ENCODE results near the gene CRYGB. TPM values are rescaled to one million over a fixed set of nuclear protein-coding genes. Genes with fewer than 3 reads are reported as not detected.
A peak's percentile ranks its signal among the peaks of the same experiment; 100 is the strongest.

CRYGB gene
- total and polyA plus RNA-seq, 2 of the 13 experiments (the other 11 are each of a cell fraction or from before 2014, with no cell fraction given) = not detected

GRCh38 chr2:208163489-208163888 is 17.5 kb upstream of the CRYGB start, which contains the start of gene CRYGA (continued):
- TF ChIP-seq KDM2A (CRISPR knock-in tag; IDR thresholded peaks at IDR 0.05; ENCODE audit: borderline replicate concordance, low read depth) (no peak), KDM1A (CRISPR knock-in tag; IDR thresholded peaks at IDR 0.05) (no peak)

GRCh38 chr2:208156439-208156838 is 10.5 kb upstream of the CRYGB start:
- ChIA-PET POLR2A (no interaction called here), CTCF (ENCODE audit: low intra/inter-chr PET ratio, low total read pairs) (no interaction called here)
- no peak overlapping the region for H2AFZ ChIP-seq (ENCODE audit: low read length)
- ATAC-seq = no peak
- intact Hi-C loops (cut with micrococcal nuclease; ENCODE audit: unreplicated experiment) = no loop called here
- no peak overlapping the region for H3K27ac ChIP-seq (ENCODE audit: extremely low read length, insufficient read depth, low read length)
- no TSS peak for BruUV-seq (replicated peaks)
- no peak for DNase-seq (ENCODE audit: low spot score)
- WGBS (ENCODE audit: low lambda C conversion rate) = 2% methylated on average over 2 of the region's 2 CpGs
- 0 out of 5 replicates have a peak, but pooled peaks cover 0 to 10% of the 10 kb centered on the region in 2 experiments for H3K27me3 ChIP-seq (ENCODE audit: control insufficient read depth in 1 of 2, insufficient read depth in 2 of 2, low read length in 2 of 2)
- TF ChIP-seq ZNF746 (CRISPR knock-in tag; IDR thresholded peaks at IDR 0.05) (no peak), ZNF407 (CRISPR knock-in tag; IDR thresholded peaks at IDR 0.05; ENCODE audit: not compliant biosample characterization) (no peak), CEBPB (IDR thresholded peaks at IDR 0.05; ENCODE audit: borderline replicate concordance, low read depth, low read length) (peak; percentile 52; the same call in 1 of the 2 replicates)
- no peak overlapping the region for H3K4me3 ChIP-seq (replicated peaks in 1 of 3; ENCODE audit: insufficient read depth in 1 of 3, low read depth in 2 of 3, low read length in 3 of 3)
- no peaks in the 10 kb centered on the region for H3K36me3 ChIP-seq (replicated peaks in 1 of 2; ENCODE audit: control insufficient read depth in 1 of 2, insufficient read depth in 2 of 2, low read length in 2 of 2)
- no peak overlapping the region for H3K4me2 ChIP-seq (ENCODE audit: low read depth, low read length)
- H3K79me2 ChIP-seq (ENCODE audit: insufficient read depth, low read length) = no peaks in the 10 kb centered on the region
- FAIRE-seq = no peak
- no peaks in the 10 kb centered on the region for H3K9me3 ChIP-seq (ENCODE audit: low read length)
- no peaks in the 10 kb centered on the region for H3K4me1 ChIP-seq (ENCODE audit: insufficient read depth, low read length)
- in situ Hi-C loops (cut with HindIII; ENCODE audit: extremely low pct_ligation_motif_present, low pct_unique_long_range_greater_than_20kb) = no loop called here
- no peak overlapping the region for H3K9ac ChIP-seq (ENCODE audit: insufficient read depth, low read depth, low read length)
- H4K20me1 ChIP-seq (ENCODE audit: insufficient read depth, low read length) = no peaks in the 10 kb centered on the region

Measured in HepG2 (cell line).